A673 (cell line): Measurements from ENCODE around the gene ATP11C. TPM values are rescaled to one million over a fixed set of nuclear protein-coding genes. Genes with fewer than 3 reads are reported as not detected.

ENCODE experiments used
- BruUV-seq: library from RNA; stranded (reverse); fragments of 400-500 nt; replicated peaks from 2 replicates; lab custom pipeline; 2021; lab: Mats Ljungman, UMichigan
- CTCF ChIA-PET: fragments of 300-600 bp; sonication (Branson Sonifier 250); formaldehyde crosslinking; loops from one replicate; lab custom pipeline; 2022; ENCODE audit warnings: antibody characterized with exemption; lab: Charles Lee
- POLR2A ChIA-PET: fragments of 300-600 bp; sonication (Branson Sonifier 250); formaldehyde crosslinking; loops from one replicate; lab custom pipeline; 2022; ENCODE audit warnings: antibody characterized with exemption; ENCODE audit not compliant: low non-redundant PET; lab: Charles Lee
- DNase-seq: peaks from one replicate; pipeline ENCODE4 v3.0.0-alpha.2; 2015; ENCODE audit warnings: low spot score
- H3K27ac ChIP-seq: fragments of 200-600 bp; sonication (generic); 2 replicates; pipeline ENCODE4 v1.5.1; 2016; ENCODE audit warnings: mixed run types, low read depth, mild to moderate bottlenecking, mixed read lengths, antibody characterized with exemption, low read length; ENCODE audit not compliant: poor library complexity, severe bottlenecking
- H3K27me3 ChIP-seq: fragments of 200-600 bp; sonication (generic); replicated peaks from 2 replicates; pipeline ENCODE4 v1.6.1; 2017; ENCODE audit warnings: mixed run types, low read depth, mild to moderate bottlenecking, mixed read lengths, antibody characterized with exemption, low read length; ENCODE audit not compliant: insufficient read depth, poor library complexity
- H3K36me3 ChIP-seq: fragments of 200-600 bp; sonication (generic); 2 replicates; pipeline ENCODE4 v1.6.1; 2016; ENCODE audit warnings: mixed run types, mild to moderate bottlenecking, mixed read lengths, antibody characterized with exemption, low read length; ENCODE audit not compliant: insufficient read depth, poor library complexity, severe bottlenecking
- H3K4me1 ChIP-seq: fragments of 200-600 bp; sonication (generic); 2 replicates; pipeline ENCODE4 v1.6.1; 2017; ENCODE audit warnings: mixed run types, mild to moderate bottlenecking, mixed read lengths, antibody characterized with exemption, low read length; ENCODE audit not compliant: insufficient read depth, poor library complexity, severe bottlenecking
- H3K4me3 ChIP-seq: fragments of 200-600 bp; sonication (generic); 2 replicates; pipeline ENCODE4 v1.5.1; 2016; ENCODE audit warnings: low read depth, mixed run types, mild to moderate bottlenecking, mixed read lengths, low read length; ENCODE audit not compliant: poor library complexity, severe bottlenecking
- H3K9me3 ChIP-seq: fragments of 200-600 bp; sonication (generic); 2 replicates; pipeline ENCODE4 v1.6.1; 2016; ENCODE audit warnings: mixed run types, low read depth, mild to moderate bottlenecking, mixed read lengths, antibody characterized with exemption, low read length; ENCODE audit not compliant: poor library complexity, severe bottlenecking
- CTCF ChIP-seq: fragments of 300-800, 200-600 bp; sonication (generic); conservative IDR thresholded peaks from 2 replicates; pipeline ENCODE4 v1.5.1; 2017; ENCODE audit warnings: low read depth, mild to moderate bottlenecking, antibody characterized with exemption, low read length, moderate library complexity, mixed read lengths
- EZH2 ChIP-seq: fragments of 200-600 bp; sonication (generic); IDR thresholded peaks from 2 replicates; pipeline ENCODE4 v1.6.1; 2017; ENCODE audit warnings: borderline replicate concordance, low read depth, mild to moderate bottlenecking, mixed read lengths, antibody characterized with exemption, low read length; ENCODE audit not compliant: poor library complexity, severe bottlenecking
- intact Hi-C: fragments of 100-400 bp; cut with micrococcal nuclease; formaldehyde crosslinking; loops from one replicate; pipeline ENCODE4 v1.10.0; 2022; ENCODE audit not compliant: unreplicated experiment
- total RNA-seq: library from RNA; stranded (reverse); gene quantifications from 2 replicates; pipeline ENCODE4 v1.2.3, GENCODE V29; 2021

Gene ATP11C
- total RNA-seq, 1 experiment from 2014 or later: 93.1 TPM

GRCh38 chrX:139802048-139802447 is 130.8 kb downstream of the ATP11C start:
- Histone ChIP-seq H3K27me3 (no peaks in the 10 kb centered on the region), H3K4me1 (no peaks in the 10 kb centered on the region), H3K27ac (no peak overlapping the region), H3K4me3 (no peak overlapping the region), H3K36me3 (peaks cover 34% of the 10 kb centered on the region), H3K9me3 (no peaks in the 10 kb centered on the region)
- POLR2A ChIA-PET: no interaction called here
- CTCF ChIA-PET: no interaction called here
- BruUV-seq: no TSS peak
- TF ChIP-seq EZH2 (no peak), CTCF (no peak)
- DNase-seq: no peak
- intact Hi-C loops: no loop called here

GRCh38 chrX:139801397-139801813 is 131.4 kb downstream of the ATP11C start:
- Histone ChIP-seq H3K4me1 (no peaks in the 10 kb centered on the region), H3K27me3 (no peaks in the 10 kb centered on the region), H3K9me3 (no peaks in the 10 kb centered on the region), H3K36me3 (peaks cover 37% of the 10 kb centered on the region), H3K4me3 (no peak overlapping the region), H3K27ac (no peak overlapping the region)
- BruUV-seq: no TSS peak
- CTCF ChIA-PET: no interaction called here
- intact Hi-C loops: no loop called here
- no peak for TF ChIP-seq EZH2
- no peak for TF ChIP-seq CTCF
- POLR2A ChIA-PET: no interaction called here
- DNase-seq: no peak

- Histone ChIP-seq H3K9me3 (no peaks in the 10 kb centered on the region), H3K4me3 (no peak overlapping the region), H3K36me3 (peaks cover 41% of the 10 kb centered on the region), H3K27me3 (no peaks in the 10 kb centered on the region), H3K27ac (no peak overlapping the region), H3K4me1 (no peaks in the 10 kb centered on the region)
- DNase-seq: no peak
- no peak for TF ChIP-seq CTCF
- TF ChIP-seq EZH2: no peak
- intact Hi-C loops: no loop called here
- CTCF ChIA-PET: no interaction called here
- BruUV-seq: no TSS peak
- POLR2A ChIA-PET: no interaction called here
Observed at GRCh38 chrX:139798701-139799100, 134.2 kb downstream of the ATP11C start.
